Measurements from ENCODE around the gene STAB2. TPM values are rescaled to one million over a fixed set of nuclear protein-coding genes. Genes with fewer than 3 reads are reported as not detected.

The STAB2 gene
- total RNA-seq, 1 experiment from 2014 or later, result 0.73 TPM

DNA sequence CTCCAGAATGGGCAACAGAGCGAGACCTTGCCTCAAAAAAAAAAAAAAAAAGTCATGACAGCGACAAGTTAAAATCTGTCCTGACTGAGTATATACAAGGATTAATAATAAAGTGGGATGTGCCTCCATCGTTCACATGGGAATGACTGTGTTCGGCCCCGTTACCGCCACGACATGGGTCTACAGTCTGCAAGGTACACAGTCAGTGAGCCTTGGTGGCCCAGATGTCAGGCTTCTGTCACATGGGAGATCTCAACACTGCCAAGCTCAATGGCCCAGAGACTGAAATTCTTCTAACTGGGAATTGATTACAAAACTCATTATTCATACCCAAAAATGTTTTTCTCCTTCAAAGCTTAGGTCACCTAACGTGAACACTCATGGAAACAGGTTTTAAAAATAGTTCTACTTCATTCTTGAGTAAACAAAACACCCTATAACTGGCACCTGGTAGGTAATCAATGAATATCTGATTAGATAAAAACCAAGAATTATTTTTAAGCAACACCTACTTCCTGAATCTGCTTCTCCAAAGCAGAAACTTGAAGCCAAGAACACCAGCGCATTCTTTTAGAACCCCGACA is 188.0 kb downstream of the STAB2 start:
- H3K9me3 ChIP-seq (replicated peaks), result no peaks in the 10 kb centered on the region

DNA sequence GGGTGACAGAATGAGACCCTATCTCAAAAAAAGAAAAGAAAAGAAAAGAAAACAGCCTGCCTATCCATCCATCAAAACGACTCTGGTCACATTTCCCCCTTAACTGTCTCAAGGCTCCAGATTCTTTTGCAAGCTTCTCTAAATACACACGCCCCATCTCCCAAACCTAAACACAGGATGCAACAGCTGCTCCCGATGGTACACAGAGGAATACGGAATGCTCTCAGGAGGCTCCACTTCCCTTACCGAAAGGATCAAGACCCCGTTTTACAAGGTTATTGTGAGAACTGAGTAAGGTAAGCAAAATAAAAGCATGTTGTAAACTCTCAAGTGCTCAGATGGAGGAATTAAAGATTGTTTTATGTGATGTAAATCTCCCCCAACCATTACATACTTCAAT is 191.7 kb downstream of the STAB2 start:
- H3K36me3 ChIP-seq, result peaks cover 23% of the 10 kb centered on the region
- H3K4me1 ChIP-seq, result peaks cover 22% of the 10 kb centered on the region
- peak overlapping the region; percentile 51 for H3K27ac ChIP-seq
- peak; percentile 47 to 59 for DNase-seq
- H3K9me3 ChIP-seq (replicated peaks), result no peaks in the 10 kb centered on the region
- no peak overlapping the region for H3K4me3 ChIP-seq
- H3K27me3 ChIP-seq, result no peaks in the 10 kb centered on the region

More for the DNA sequence above, 188.0 kb downstream of the STAB2 start:
- H3K27ac ChIP-seq, result no peak overlapping the region
- peaks cover 16% of the 10 kb centered on the region for H3K4me1 ChIP-seq
- no peak for DNase-seq
- H3K36me3 ChIP-seq, result peaks cover 20% of the 10 kb centered on the region
- H3K27me3 ChIP-seq, result no peaks in the 10 kb centered on the region
- no peak overlapping the region for H3K4me3 ChIP-seq

DNA sequence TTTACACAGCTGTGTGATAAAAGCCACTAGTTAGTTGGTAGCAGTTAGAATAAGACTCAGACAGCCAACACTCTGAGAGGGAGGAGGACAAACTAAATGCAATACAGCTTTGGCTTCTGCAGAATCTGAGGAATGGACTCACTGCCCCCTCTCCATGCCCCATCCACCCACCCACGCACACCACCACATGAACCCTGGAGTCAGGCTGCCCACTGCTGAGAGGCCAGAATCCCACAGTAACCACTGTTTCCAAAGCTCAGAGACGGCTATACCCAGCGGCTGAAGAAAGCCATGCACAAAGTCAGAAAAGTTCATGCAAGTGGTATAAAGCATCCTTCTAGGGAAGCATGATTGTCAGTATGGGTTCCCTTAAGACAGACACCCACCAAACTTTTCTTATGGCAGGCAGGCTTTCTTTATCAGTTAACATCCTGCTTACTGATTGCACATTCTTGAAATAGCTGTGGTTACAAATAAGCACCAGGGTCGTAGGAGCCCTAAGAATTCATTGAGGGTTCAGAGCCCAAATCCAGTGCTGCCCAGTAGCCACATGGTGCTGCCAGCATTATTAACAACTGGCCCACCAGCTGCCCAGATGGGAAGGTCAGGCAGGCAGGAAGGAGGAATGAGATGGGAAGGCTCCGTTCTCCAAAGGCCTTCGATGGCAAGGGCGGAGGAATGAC is 192.5 kb downstream of the STAB2 start:
- H3K36me3 ChIP-seq, result peaks cover 29% of the 10 kb centered on the region
- DNase-seq, result peak; percentile 58 to 62
- H3K27me3 ChIP-seq, result no peaks in the 10 kb centered on the region
- H3K27ac ChIP-seq, result peak overlapping the region; percentile 51
- no peak overlapping the region for H3K4me3 ChIP-seq
- H3K4me1 ChIP-seq, result peaks cover 22% of the 10 kb centered on the region
- no peaks in the 10 kb centered on the region for H3K9me3 ChIP-seq (replicated peaks)

DNA sequence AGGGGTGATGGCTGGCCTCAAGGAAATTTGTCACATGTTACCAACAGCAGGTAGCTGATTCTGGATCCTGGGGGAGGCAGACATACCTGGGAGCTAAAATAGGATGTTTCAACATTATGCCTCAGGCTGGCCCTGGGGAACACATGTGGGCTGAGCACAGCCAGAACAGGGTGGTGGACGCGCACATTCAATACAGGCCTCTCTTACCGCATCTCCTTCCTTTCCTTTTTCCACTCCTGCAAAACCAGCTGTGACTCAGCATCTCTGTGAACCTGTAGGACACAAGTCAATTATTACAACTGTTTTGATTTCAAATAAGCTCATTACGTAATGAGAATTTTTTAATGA is 193.0 kb downstream of the STAB2 start:
- Histone ChIP-seq H3K36me3 (peaks cover 28% of the 10 kb centered on the region), H3K9me3 (replicated peaks) (no peaks in the 10 kb centered on the region), H3K4me3 (no peak overlapping the region), H3K27ac (peak overlapping the region; percentile 51), H3K27me3 (no peaks in the 10 kb centered on the region), H3K4me1 (peaks cover 22% of the 10 kb centered on the region)
- DNase-seq, result no peak

DNA sequence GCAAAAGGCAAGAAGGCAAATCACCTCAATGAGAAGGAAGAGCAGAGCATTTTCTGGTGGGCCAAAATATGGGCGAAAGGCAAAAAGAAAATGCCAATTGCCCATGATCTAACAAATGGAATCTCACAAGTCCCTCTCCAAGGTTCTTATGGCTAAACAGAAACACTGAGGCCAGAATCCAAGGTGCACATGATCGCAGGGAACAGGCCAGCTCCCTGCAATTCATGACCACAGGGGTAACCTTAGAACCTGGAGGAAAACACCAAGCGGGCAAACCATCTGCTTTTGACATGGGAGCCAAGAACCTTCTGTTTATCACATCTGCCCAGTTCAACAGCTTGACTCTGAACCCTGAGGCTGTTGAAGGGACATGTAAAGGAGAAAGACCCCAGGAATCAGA is 193.9 kb downstream of the STAB2 start:
- no peaks in the 10 kb centered on the region for H3K9me3 ChIP-seq (replicated peaks)
- DNase-seq, result no peak
- peaks cover 22% of the 10 kb centered on the region for H3K4me1 ChIP-seq
- no peak overlapping the region for H3K27ac ChIP-seq
- H3K4me3 ChIP-seq, result no peak overlapping the region
- H3K36me3 ChIP-seq, result peaks cover 21% of the 10 kb centered on the region
- no peaks in the 10 kb centered on the region for H3K27me3 ChIP-seq

DNA sequence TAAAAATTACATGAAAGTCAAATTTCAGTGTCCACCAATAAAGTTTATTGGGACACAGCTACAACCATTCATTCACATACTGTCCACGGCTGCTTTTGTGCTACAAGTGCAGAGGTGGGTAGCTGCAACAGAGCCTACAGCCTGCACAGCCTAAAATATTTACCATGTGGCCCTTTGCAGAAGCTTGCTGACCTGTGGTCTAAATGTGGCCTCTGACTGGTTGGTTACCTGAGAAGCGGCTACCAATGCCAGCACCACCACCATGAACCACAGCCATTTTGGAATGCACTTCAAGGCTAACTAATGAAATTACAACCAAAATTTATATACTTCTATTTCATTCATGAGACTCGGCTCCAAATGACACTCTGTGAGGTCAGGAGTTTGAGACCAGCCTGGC is 195.3 kb downstream of the STAB2 start:
- no peak for DNase-seq
- Histone ChIP-seq H3K27me3 (no peaks in the 10 kb centered on the region), H3K9me3 (replicated peaks) (no peaks in the 10 kb centered on the region), H3K27ac (no peak overlapping the region), H3K4me3 (no peak overlapping the region), H3K36me3 (peaks cover 15% of the 10 kb centered on the region), H3K4me1 (peaks cover 22% of the 10 kb centered on the region)

DNA sequence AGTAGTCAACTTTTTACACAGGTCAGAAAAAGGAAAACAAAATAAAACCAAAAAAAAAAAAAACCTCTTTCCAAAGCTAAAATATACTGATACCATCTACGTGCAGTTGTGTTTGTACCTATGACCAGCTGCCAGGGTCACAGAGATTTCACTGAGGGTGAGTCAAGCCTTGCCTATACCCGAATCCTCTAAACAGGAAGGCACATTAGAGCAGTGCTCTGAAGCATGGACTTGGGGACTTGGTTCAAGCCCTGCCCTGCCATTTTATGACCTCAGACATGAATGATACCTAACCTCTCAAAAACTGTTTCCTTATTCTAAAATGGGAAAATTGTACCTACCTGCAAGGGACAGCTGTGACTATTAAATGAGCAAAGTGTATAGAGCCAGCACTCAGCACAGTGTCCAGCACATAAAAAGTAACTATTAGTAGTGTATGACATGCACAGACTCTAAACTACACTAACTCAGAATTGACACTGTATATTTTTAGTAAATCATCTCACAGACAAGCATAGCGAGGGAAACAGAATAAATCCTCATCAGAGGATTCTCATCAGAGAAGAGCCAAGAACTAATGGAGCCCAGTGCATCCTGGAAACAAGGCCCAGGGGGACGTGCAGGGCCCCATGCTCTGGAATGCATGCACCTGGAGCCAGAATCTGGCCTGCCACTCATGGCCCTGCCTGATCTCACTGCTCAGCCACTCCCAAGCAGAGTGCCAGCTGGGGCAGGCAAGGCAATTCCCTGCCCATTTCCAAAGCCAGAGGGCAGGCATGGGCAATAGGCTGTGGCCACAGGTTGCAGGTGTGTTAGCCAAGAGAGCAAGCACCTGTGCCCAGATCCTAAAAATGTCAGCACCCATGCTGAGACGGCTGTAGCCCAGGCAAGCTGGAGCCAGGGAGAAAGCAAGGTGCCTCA is 196.9 kb downstream of the STAB2 start:
- Histone ChIP-seq H3K27me3 (no peaks in the 10 kb centered on the region), H3K4me1 (peaks cover 16% of the 10 kb centered on the region), H3K27ac (no peak overlapping the region), H3K9me3 (replicated peaks) (no peaks in the 10 kb centered on the region), H3K36me3 (peaks cover 14% of the 10 kb centered on the region), H3K4me3 (no peak overlapping the region)
- no peak for DNase-seq

DNA sequence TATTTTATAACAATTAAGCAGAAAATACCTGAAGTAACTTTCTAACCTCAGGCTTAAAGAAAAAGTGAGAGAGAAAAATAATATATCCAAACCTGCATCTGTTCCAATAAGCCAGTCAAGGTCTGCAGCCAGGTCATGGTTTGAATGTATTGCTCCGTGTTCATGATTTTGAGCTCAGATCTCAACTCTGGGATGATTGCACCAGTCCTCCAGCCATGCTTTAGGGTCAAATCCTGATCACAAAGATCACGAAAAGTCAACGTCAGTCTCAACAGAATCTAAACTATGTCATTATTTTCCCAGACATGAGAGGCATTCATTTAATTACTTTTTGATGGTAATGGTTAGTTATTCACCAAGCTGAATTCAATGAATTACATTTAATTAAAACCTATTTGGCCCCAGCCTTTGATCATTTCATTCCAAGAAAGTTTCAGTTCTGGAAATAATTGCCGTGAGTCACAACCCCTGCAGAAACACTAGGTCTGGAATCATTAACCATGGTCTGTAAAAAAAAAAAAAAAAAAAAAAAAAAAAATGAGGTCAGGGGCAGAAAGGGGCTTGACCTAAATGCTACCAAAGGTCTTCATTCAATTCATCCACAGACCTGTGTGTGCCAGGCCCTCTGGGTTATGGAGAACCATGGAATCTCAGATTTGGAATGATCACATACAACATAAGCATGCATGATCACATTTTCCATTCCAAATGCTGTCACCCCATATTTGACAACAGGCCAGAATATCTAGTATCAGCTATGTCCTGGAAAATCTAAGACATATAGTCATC is 198.4 kb downstream of the STAB2 start:
- no peak overlapping the region for H3K27ac ChIP-seq
- H3K9me3 ChIP-seq (replicated peaks), result no peaks in the 10 kb centered on the region
- no peak for DNase-seq
- H3K27me3 ChIP-seq, result no peaks in the 10 kb centered on the region
- peaks cover 14% of the 10 kb centered on the region for H3K36me3 ChIP-seq
- peaks cover 2% of the 10 kb centered on the region for H3K4me1 ChIP-seq
- H3K4me3 ChIP-seq, result no peak overlapping the region

DNA sequence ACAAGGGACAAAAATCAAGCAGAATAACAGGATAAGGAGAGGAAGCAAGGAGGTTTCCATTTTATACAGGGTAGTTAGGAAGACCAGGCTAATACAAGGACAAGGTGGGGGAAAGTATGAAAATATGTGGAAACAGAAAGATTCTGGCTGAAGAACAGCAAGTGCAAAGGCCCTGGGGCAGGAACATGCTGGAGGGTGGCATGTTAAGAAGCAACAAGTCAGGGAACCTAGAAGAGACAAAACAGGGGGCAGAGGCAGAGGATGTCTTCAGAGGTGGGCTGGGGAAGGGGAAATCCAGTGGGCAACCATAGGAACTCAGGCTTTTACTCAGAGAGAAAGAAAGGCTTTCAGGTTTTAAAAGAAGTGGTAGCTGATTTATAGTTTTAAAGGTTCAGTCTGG is 199.1 kb downstream of the STAB2 start:
- peaks cover 14% of the 10 kb centered on the region for H3K36me3 ChIP-seq
- DNase-seq, result no peak
- H3K4me1 ChIP-seq, result no peaks in the 10 kb centered on the region
- no peak overlapping the region for H3K27ac ChIP-seq
- no peak overlapping the region for H3K4me3 ChIP-seq
- no peaks in the 10 kb centered on the region for H3K27me3 ChIP-seq
- no peaks in the 10 kb centered on the region for H3K9me3 ChIP-seq (replicated peaks)

DNA sequence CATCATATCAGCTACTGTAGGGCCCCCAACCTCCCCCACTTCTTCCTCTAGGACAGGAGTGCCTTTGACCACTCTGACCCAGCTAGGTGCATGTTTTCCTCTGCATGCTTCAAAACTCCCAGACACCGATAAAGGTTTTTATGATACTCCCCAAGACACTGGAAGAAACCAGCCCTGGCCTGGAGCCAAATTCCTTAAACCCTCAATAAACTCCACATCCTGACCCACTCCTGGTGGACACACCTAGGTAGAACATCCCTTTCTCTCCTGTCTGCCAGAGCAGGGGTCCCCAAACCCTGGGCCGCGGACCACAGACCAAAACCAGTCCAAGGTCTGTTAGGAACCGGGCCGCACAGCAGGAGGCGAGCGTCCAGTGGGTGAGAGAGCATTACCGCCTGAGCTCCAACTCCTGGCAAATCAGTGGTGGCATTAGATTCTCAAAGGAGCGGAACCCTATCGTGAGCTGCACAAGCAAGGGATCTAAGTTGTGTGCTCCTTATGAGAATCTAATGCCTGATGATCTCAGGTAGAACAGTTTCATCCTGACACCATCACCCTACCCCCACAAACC is 204.4 kb downstream of the STAB2 start:
- Histone ChIP-seq H3K27me3 (no peaks in the 10 kb centered on the region), H3K27ac (no peak overlapping the region), H3K36me3 (peaks cover 20% of the 10 kb centered on the region), H3K4me3 (no peak overlapping the region), H3K9me3 (replicated peaks) (no peaks in the 10 kb centered on the region), H3K4me1 (no peaks in the 10 kb centered on the region)
- no peak for DNase-seq

DNA sequence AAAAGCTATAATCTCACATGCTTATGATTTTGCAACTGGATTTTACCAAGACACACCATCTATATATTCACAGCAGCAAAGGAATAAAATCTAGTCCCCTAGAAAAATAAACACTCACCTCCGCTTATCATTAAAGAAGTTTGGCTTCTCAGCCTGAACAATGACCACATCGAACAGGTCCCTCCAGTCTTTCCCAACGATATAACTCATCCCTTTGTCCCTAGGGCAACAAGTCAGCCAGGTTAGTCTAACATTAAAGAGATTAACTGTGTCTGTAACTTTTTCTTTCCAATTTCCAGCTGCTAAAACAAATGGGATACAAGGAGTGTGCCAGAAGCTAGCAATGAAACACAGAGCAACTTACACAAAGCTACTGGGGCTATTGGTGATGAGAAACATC is 206.0 kb downstream of the STAB2 start:
- Histone ChIP-seq H3K27me3 (no peaks in the 10 kb centered on the region), H3K36me3 (peaks cover 27% of the 10 kb centered on the region), H3K4me3 (no peak overlapping the region), H3K27ac (no peak overlapping the region), H3K9me3 (replicated peaks) (no peaks in the 10 kb centered on the region), H3K4me1 (no peaks in the 10 kb centered on the region)
- no peak for DNase-seq

DNA sequence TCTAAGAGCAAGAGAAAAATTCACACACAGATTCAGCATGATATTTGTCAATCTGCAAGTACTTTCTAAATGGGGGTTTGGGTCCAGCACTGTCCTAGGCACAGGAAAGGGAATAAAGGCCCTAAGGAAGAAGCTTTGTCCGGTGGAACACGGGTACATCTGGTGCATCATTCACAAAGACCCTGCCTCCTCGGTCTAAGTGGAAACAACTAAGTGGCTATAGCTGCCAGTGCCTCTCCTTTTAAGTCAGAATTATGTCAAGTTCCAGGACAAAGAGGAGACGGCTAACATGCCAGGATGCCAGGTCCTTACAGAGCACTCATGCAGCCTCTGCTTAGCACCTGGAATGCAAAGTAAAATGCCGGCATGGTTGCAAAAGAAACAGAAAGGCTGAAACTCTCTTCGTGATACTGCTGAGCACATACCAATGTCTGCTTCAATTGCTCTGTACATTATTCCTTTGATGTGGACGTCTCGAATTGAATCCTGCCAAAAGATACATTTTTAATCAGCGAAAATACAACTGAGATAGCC is 206.5 kb downstream of the STAB2 start:
- Histone ChIP-seq H3K4me1 (no peaks in the 10 kb centered on the region), H3K4me3 (no peak overlapping the region), H3K27ac (no peak overlapping the region), H3K27me3 (no peaks in the 10 kb centered on the region), H3K9me3 (replicated peaks) (no peaks in the 10 kb centered on the region), H3K36me3 (peaks cover 27% of the 10 kb centered on the region)
- no peak for DNase-seq

DNA sequence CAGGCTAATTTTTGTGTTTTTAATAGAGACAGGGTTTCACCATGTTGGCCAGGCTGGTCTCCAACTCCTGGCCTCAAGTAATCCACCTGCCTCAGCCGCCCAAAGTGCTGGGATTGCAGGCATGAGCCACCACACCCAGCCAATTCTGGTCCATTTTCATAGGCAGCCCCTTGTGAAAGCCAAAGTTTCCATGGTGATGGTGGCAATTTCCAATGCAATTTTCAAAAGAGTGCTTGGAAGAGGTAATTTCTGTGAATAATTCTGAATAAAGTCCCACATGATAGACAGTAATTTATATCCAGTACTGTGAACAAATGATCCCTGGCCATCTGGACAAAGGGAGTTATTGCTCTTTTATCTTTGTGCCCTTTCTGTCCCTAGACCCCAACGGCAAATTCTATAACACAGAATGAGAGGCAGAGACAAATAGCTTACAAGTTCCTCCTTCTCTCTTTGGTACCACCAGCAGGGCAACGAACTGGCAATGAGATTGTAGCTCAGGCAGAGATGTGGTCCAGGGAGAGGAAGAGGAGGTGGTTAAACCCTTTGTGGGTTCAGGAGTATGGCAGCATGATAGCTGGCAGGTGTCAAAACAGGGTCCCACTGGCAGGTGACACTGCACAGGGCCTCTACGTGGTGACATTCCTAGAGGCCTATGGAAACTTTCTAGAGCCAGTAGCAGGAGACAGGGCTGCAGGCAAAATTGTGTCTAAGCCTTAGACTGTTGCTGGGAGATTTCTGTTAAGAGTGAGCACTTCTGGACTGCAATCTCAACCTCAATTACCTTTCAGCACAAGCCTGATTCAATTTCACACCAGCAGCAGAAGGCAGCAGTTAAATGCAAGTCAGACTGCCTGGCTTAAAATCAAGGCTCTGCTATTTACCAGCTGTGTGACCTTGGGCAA is 207.5 kb downstream of the STAB2 start:
- no peak for DNase-seq
- H3K36me3 ChIP-seq, result peaks cover 27% of the 10 kb centered on the region
- no peak overlapping the region for H3K27ac ChIP-seq
- no peak overlapping the region for H3K4me3 ChIP-seq
- no peaks in the 10 kb centered on the region for H3K4me1 ChIP-seq
- H3K27me3 ChIP-seq, result no peaks in the 10 kb centered on the region
- no peaks in the 10 kb centered on the region for H3K9me3 ChIP-seq (replicated peaks)
